Activated naive CD4-positive, alpha-beta T cell treated with Interleukin-2 at 50 U/mL for 16 hours (primary cell): Measurements from ENCODE around the gene LSM11.
"Not testable (repeated sequence)": the region's sequence is repeated elsewhere in the genome, so short reads cannot be mapped to it uniquely, and the experiment has no call there.

Experiments used
- DNase-seq: peaks from one replicate; pipeline ENCODE4 v3.0.0-alpha.2; 2020

LSM11 gene

GRCh38 chr5:157743163-157744050 is at the start of gene LSM11:
TSS of gene LSM11 (plus strand) at chr5:157743712. CDS start at chr5:157743751, 39 bp downstream.
- peak; percentile 92 for DNase-seq

GRCh38 chr5:157693816-157694215 is 49.7 kb upstream of the LSM11 start:
- DNase-seq = not testable (repeated sequence)

GRCh38 chr5:157696154-157696553 is 47.4 kb upstream of the LSM11 start:
- not testable (repeated sequence) for DNase-seq

- DNase-seq = not testable (repeated sequence)
Measured at GRCh38 chr5:157698674-157699073, 44.8 kb upstream of the LSM11 start.

GRCh38 chr5:157703736-157704135 is 39.8 kb upstream of the LSM11 start:
- no peak for DNase-seq

GRCh38 chr5:157708866-157709265 is 34.6 kb upstream of the LSM11 start:
- no peak for DNase-seq

GRCh38 chr5:157709346-157709745 is 34.2 kb upstream of the LSM11 start:
- no peak for DNase-seq

- DNase-seq = no peak
Measured at GRCh38 chr5:157710431-157710830, 33.1 kb upstream of the LSM11 start.

- DNase-seq = no peak
Measured at GRCh38 chr5:157710882-157711281, 32.6 kb upstream of the LSM11 start.

GRCh38 chr5:157713830-157714595 is 29.5 kb upstream of the LSM11 start:
- no peak for DNase-seq

GRCh38 chr5:157714596-157714864 is 29.0 kb upstream of the LSM11 start:
- DNase-seq = no peak

GRCh38 chr5:157718519-157718918 is 25.0 kb upstream of the LSM11 start:
- no peak for DNase-seq

- DNase-seq = no peak
Measured at GRCh38 chr5:157719245-157719644, 24.3 kb upstream of the LSM11 start.

- DNase-seq = no peak
Measured at GRCh38 chr5:157721159-157721558, 22.4 kb upstream of the LSM11 start.

- DNase-seq = not testable (repeated sequence)
Measured at GRCh38 chr5:157722895-157723294, 20.6 kb upstream of the LSM11 start.

- not testable (repeated sequence) for DNase-seq
Measured at GRCh38 chr5:157726607-157727006, 16.9 kb upstream of the LSM11 start.

- DNase-seq = not testable (repeated sequence)
Measured at GRCh38 chr5:157727858-157728257, 15.7 kb upstream of the LSM11 start.

GRCh38 chr5:157729858-157730257 is 13.7 kb upstream of the LSM11 start:
- DNase-seq = no peak

- DNase-seq = no peak
Measured at GRCh38 chr5:157730900-157731271, 12.6 kb upstream of the LSM11 start.

GRCh38 chr5:157731272-157732129 is 12.0 kb upstream of the LSM11 start, which contains the start of gene THG1L:
TSS of gene THG1L (plus strand) at chr5:157731420. CDS start at chr5:157731441, 21 bp downstream.
- DNase-seq = peak; percentile 99

GRCh38 chr5:157732130-157732514 is 11.4 kb upstream of the LSM11 start:
- DNase-seq = no peak

- DNase-seq = no peak
Measured at GRCh38 chr5:157732596-157733262, 10.8 kb upstream of the LSM11 start.

GRCh38 chr5:157734436-157734835 is 9.1 kb upstream of the LSM11 start:
- no peak for DNase-seq
